Stimulated activated CD4-positive, alpha-beta T cell treated with anti-CD3 and anti-CD28 coated beads, Interleukin-4, amount 100 ng/mL, for 48 hours (primary cell): Measurements from ENCODE around the gene SUGCT.
"Not testable (repeated sequence)": the region's sequence is repeated elsewhere in the genome, so short reads cannot be mapped to it uniquely, and the experiment has no call there.

ENCODE experiments used
- DNase-seq, 2 donors: peaks; one replicate each; pipeline ENCODE4 v3.0.0-alpha.2; 2020; ENCODE audit warnings: low read depth in 2 of 2

The SUGCT gene

DNA sequence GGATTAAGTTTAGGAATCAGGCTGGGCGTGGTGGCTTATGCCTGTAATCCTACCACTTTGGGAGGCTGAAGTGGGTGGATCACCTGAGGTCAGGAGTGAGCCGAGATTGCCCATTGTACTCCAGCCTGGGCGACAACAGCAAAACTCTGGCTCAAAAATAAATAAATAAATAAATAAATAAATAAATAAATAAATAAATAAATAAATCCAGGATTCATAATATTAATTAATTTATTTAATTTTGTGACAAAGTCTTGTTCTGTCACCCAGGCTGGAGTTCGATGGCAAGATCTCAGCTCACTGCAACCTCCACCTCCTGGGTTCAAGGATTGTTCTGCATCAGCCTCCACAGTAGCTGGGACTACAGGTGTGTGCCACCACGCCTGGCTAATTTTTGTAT lies 4.2 kb downstream of the SUGCT start:
- no peak for DNase-seq

DNA sequence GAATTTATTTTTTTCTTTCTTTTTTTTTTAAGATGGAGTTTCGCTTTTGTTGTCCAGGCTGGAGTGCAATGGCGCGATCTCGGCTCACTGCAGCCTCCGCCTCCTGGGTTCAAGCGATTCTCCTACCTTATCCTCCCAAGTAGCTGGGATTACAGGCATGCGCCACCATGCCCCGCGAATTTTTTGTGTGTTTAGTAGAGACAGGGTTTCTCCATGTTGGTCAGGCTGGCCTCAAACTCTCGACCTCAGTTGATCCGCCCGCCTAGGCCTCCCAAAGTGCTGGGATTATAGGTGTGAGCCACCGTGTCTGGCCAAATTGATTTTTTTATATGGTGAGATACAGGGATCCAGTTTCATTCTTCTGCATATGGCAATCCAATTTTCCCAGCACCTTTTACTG lies 5.1 kb downstream of the SUGCT start:
- not testable (repeated sequence) for DNase-seq

DNA sequence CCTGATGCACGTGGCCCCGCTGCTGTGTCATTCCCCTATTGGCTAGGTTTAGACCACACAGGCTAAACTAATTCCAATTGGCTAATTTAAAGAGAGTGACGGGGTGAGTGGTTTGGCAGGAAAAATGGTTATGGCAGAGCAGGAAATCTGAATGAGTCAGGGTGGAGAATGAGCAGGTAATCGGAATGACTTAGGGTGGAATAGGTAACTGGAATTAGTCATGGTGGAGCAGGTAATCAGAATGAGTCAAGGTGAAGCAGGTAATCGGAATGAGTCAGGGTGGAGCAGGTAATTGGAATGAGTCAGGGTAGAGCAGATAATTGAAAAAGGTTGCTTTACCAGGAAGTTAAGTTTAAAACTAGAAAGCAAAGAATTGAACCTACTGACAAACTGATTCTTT lies 7.1 kb downstream of the SUGCT start:
- DNase-seq: not testable (repeated sequence)

DNA sequence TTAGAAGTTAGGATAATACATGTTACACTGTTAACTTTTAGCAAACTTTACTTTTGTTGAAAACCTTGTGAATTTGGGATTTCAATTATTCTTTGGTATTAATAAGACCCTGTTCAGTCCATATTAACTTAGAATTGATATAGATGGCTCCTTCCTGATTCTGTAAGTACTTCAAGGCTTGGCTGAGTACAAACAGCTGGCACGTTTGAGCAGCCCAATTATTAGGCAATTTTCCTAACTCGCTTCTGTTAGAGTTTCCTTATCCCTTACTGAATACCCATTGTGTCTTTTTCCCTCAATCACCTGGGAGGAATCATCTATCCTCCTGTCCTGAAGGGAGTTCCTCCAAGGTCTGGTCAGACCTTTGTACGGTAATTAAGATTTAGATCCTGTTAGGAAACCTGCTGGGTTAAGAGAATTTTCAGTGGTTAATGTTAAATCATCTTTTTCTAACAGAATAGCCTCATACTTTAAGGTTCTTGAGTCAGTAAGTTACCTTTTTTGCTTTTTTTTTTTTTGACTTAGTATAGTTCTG lies 10.9 kb downstream of the SUGCT start:
- not testable (repeated sequence) for DNase-seq

DNA sequence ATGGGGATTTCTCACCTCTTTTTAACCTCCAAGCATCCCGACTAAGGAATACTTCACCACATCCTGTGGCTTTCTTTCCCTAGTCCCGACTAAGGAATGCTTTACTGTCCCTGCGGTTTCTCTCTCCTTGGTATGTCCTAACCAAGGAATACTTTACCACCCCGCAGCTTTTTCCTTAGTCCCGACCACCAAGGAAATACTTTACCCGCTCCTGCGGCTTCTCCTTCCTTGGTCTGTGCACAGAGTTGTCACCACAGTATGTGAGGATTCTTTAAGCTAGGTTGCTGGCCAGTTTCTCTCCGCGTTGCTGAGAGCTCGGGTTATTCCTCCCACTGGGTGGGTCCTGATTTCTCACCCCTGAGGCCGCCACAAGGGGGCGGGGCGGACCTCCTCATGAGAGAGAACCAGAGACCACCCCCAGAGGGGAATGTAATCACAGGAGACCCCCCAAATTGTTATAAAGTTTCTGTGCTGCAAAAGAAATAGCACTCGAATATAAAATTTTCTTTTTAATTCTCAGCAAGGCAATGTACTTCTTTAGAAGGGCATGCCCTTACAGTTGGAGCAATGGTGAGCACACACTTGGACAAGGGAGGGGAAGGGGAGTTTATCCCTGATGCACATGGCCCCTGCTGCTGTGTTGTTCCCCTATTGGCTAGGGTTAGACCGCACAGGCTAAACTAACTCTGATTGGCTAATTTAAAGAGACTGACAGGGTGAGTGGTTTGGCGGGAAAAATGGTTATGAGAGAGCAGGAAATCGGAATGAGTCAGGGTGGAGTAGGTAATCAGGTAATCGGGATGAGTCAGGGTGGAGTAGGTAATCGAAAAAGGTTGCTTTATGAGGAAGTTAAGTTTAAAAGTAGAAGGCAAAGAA lies 12.8 kb downstream of the SUGCT start:
- no peak for DNase-seq

DNA sequence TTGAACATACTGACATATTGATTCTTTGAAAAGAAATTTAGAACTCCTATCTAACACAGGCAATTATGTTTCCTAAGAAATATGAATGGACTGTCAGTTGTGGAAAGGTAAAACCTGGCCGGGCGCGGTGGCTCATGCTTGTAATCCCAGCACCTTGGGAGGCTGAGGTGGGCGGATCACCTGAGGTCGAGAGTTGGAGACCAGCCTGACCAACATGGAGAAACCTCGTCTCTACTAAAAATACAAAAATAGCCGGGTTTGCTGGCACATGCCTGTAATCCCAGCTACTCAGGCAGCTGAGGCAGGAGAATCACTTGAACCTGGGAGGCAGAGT lies 13.4 kb downstream of the SUGCT start:
- not testable (repeated sequence) for DNase-seq

DNA sequence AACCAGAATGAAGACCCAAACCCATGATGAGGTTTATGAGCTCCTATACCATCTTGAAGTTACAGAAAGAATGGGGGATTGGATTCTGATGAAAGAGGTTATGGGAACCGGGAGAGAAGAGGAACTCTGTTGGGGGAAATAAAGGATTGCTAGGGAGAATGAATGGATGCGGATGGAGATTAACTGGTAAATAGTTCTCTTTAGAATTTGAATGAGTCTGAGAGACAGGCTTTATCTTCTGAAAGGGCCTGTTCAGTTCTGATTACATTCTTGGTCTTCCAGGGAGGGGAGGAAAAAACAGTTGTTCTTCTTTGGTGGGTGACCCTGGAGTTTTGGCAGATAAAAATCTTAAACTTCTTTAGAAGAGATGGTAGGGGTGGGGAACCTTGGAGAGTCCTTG lies 13.9 kb downstream of the SUGCT start:
- no peak for DNase-seq

DNA sequence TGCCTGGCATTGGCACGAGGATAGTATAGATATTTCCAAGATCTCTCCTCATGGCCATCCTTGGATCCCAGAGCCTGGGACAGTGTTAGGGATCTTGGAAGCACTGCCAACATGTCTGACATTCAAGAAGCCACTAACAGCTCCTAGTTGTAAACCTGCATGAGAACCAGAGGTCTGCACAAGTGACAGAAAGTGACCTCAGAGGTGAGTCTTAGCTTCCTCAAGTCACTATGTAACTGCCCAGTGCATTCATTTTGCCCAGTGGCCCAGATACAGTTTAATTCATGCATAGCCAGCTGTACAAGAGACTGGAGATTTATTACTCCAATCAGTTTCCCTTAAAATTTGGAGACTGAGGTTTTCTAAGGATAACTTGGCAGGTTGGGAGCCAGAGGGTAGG lies 16.7 kb downstream of the SUGCT start:
- DNase-seq: no peak

DNA sequence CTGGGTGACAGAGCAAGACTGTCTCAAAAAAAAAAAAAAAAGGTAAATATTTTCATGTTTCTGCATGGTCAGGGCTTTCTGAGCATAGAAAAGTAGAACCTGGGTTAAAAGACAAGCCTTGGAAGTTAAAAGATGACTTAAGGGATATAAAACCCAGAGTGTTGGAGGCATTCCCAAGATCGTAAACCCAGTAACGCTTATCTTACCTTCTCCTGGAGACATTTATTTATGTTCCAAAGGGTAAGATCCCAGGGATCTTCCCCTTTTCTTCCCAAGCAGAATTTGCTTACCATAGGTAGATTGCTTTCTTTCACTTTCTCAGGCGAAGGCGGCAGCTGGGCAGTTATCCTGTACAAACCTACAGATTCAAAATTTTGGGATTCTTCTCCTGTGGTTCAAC lies 22.2 kb downstream of the SUGCT start:
- DNase-seq: no peak

DNA sequence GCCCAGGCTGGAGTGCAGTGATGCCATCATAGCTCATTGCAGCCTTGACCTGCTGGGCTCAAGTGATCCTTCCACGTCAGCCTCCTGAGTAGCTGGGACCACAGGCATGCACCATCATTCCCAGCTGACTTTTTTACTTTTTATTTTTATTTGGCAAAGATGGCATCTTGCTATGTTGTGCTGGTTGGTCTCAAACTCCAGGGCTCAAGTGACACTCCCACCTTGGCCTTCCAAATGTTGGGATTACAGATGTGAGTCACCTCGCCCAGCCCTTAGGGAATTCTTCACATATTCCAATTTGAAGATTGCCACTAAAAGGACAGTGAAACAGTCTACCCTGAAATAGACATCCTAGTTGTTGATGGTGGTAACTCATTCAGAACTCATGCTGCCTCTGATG lies 27.7 kb downstream of the SUGCT start:
- no peak for DNase-seq

DNA sequence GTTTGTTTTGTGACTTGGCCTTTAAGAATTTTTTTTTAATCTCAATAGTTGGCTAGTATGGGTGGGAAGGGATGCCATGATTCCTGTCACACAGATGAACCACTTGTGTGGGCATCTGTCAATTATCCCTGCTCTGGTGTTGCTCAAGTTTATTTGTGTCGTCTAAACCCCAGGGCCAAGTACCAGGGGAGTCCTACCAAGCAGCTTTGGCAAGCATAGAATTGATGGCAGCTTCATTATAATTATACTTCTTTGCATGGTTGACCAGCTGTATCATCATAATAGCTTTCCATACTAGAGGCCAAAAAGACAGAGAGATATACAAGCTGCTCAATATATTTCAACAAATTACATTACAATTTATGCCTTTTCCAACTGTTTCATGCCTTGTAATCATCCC lies 30.4 kb downstream of the SUGCT start:
- no peak for DNase-seq

DNA sequence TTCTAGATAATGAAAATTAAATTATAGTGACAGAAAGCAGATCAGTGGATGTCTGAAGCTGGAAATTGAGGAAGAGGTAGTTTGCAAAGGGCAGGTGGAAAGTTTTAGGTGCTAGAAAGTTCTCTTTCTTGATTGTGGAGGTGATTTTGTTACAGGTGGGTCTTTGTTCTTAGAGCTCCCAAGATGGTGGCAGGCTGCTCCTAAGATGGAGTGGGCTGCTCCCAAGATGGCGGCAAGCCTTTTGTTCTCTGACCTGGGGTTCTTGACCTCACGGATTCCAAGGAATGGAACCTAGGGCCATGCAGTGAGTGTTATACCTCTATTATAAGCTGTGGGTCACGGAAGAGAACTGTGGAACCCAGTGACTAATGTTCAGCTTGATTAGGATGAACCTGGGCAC lies 32.5 kb downstream of the SUGCT start:
- DNase-seq: no peak

DNA sequence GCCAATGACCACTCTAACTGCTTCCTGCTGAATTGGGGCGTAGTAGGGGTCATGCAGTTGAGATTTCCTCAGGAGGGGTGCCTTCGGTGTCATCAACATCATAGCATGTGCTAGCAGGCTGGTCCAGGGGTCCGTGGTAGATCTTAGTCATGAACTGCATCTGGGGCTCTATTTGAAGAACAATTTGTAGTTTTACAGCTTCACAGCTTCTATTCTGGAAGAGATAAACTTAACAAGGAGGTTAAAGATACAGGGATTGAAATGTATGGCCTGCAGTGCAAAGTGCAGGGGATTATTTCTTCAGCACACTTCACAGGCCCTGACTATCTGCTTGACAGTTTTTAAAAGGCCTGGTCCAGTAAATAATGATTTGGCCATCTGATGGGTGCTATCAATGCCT lies 33.5 kb downstream of the SUGCT start:
- DNase-seq: not testable (repeated sequence)

DNA sequence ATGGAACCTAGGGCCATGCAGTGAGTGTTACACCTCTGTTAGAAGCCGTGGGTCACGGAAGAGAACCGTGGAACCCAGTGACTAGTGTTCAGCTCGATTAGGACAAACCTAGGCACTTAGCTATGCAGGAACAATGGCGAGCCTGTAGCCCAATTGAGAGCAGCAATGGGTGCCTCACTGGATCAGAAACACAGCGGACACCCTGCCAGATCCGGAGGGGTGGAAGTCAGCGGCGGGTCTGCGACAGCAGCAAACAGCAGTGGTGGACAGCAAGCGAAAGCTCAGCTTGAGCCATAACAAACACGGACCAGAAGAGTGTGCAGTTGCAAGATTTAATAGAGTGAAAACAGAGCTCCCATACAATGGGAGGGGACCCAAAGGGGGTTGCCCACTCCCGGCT lies 38.3 kb downstream of the SUGCT start:
- not testable (repeated sequence) for DNase-seq

DNA sequence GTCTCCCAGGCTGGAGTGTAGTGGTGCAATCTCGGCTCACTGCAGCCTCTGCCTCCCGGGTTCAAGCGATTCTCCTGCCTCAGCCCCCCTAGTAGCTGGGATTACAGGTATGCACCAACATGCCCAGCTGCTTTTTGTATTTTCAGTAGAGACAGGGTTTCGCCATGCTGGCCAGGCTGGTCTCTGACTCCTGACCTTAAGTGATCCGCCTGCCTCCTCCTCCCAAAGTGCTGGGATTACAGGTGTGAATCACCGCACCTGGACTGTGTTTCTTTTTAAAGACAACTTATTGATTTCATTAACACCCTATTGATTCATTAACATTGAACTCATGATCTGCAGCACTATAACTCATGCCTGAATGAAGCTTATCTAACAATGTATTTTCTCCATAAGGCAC lies 40.5 kb downstream of the SUGCT start:
- DNase-seq: not testable (repeated sequence)

DNA sequence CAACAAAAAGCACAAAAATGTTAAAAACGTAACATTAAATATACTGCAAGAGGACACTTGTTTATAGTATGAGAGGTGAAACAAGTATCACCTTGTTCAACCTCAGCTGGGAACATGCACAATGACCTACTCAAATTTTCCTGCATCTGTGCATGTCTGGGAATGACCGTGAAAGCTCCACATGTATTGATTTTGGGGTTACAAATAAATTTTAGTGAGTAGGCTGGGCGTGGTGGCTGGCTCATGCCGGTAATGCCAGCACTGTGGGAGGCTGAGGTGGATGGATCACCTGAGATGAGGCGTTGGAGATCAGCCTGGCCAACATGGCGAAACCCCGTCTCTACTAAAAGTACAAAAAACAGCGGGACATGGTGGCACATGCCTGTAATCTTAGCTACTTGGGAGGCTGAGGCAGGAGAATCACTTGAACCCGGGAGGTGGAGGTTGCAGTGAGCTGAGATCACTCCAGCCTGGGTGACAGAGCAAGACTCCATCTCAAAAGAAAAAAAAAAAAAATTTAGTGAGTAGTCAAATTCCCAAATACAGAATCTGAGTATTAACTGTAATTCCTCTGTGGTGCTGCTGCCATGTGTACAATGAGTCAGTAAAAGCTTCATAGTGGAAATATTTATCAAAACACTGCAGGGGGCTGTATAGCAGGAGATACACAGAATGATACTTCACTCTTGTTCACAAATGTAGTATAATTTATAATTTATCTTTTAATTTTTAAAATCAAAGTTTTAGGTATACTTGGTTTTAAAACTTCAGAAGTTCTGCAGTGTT lies 41.1 kb downstream of the SUGCT start:
- DNase-seq: no peak

DNA sequence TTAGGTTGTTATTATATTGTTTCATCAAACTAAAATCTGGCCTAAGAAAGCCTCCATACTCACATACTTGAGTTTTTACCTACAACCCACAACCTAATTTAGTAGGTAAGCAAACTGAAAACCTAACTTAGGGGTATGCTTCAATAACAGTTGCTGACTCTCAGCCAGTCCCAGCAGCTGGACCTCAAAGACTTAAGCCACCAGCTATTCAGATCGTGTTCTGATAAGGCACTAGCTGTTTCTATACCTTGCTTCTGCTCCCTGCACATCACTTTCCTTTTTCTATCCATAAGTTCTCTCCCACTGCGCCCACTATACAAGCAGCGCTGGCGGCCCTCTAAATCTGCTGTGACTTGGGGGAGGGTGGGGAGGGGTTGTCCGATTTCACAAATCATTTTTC lies 42.3 kb downstream of the SUGCT start:
- no peak for DNase-seq

DNA sequence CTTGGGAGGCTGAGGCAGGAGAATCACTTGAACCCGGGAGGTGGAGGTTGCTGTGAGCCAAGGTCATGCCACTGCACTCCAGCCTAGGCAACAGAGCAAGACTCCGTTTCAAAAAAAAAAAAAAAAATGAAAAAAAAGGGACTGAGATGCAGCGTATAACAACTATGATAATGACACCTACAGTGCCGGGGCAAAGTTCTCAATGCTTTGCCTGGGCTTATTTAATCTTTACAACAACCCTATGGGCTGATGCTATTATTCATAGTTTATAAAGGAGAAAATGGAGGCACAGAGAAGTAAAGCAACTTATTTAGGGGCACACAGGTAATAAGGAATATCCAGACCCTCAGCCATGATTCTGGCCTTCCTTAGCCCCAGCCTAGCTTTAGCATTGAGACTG lies 47.6 kb downstream of the SUGCT start:
- no peak for DNase-seq

DNA sequence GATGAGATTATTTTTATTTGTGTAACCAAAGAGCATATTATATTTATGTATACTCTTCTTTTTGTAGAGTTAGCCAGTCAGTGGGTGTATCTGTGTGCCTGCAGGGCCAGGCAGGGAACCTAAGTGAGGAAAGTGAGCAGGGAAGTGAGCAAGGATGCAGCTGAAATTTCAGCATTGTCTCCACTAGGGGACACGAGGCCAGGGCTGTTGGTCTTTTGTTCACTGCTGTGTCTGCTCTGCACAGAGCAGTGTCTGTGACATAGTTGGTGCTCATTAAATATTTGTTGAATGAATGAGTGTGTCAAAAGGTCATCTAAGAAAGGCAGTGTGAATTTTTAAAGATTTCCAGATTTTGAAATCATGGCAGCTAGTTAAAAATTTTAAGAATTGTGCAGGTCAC lies 51.8 kb downstream of the SUGCT start:
- DNase-seq: no peak

DNA sequence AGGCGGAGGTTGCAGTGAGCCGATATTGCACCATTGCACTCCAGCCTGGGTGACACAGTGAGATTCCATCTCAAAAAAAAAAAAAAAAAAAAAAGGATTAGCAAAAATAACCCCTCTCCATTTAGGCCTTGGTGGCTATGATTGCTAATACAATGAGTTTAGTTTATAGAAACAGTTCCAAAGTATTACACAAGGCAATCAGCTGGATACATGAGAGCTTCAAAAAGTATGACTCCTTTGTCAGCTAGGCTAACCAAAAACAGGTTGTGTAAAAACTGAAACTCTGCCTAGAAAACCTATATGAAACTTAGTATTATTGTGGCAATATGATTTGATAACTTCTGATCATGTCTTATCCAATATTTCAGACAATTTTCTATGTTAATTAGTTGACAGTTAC lies 57.2 kb downstream of the SUGCT start:
- DNase-seq: no peak

DNA sequence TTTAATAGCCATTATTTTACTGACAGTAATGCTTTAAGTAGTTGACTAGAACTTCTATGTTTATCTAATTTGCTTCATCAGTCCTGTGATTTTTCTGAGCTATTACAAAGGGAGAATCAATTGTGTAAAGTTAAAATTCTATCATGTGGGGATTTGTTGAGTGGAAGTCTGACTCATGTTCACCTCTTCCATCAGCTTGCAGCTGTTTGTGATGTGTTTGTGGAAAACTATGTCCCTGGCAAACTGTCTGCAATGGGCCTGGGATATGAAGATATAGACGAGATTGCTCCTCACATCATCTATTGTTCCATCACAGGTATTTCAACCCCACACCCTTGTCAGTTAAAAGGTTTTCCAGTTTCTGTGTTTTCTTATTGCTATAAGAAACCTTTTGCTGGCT lies 59.9 kb downstream of the SUGCT start:
- DNase-seq: no peak

DNA sequence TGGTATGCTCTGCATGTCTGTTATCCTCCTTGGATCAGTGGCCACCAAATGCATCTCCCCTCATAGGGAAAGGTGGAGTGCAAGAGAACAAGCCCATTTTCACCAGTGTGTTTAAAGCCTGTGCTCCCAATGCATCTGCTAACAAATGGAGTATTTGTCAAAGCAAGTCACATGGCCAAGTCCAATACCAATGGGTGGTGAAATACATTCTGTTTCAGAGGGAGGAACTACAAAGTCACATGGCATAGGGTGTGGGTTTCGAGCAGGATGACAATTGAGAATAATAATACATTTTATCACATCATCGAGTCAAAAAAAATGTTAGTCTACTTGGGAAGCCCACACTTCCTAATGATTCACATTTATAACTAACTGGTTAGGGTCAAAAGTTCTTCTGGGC lies 62.7 kb downstream of the SUGCT start:
- no peak for DNase-seq
